Measurements from ENCODE around the gene RHBDD3. TPM values are rescaled to one million over a fixed set of nuclear protein-coding genes. Genes with fewer than 3 reads are reported as not detected.

The RHBDD3 gene
- total RNA-seq, 1 experiment from 2014 or later = 49.6 TPM

DNA sequence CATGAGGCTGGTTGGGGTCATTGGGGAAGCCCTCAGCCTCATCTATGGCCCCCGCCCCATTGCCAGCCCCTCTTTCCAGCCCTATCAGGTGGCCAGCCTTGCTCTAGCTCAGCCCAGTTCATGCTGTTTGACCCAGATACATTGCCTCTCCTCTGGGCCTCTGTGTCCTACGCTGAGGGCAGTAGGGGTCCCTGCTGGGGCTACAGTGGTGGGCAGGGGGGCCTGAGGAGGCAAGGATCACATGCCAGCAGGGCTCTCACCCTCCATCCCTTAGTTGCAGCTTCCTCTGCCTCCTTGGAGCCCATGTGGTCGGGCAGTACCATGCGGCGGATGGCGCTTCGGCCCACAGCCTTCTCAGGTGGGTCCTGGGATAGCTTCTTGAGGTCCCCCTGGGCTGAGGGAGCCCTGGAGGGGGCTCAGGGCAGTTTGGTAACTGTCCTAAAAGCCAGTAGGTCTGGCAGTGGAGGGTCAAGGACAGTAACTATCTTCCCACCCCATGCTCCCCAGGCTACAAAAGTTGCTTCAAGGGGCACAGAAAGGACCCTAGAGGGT is 42.8 kb downstream of the RHBDD3 start:
- intact Hi-C loops (cut with micrococcal nuclease; ENCODE audit: unreplicated experiment) = no loop called here
- Histone ChIP-seq H3K4me1 (ENCODE audit: control insufficient read depth, insufficient read depth, low read length) (peaks cover 7% of the 10 kb centered on the region), H3K27ac (ENCODE audit: low read length) (no peak overlapping the region), H3K27me3 (ENCODE audit: control insufficient read depth, insufficient read depth, low read length) (no peaks in the 10 kb centered on the region), H3K9me3 (ENCODE audit: control insufficient read depth, insufficient read depth, low read depth, low read length) (no peaks in the 10 kb centered on the region), H3K4me3 (ENCODE audit: low read depth in 2 of 2, low read length in 2 of 2) (no peak overlapping the region), H3K36me3 (ENCODE audit: control insufficient read depth, insufficient read depth, low read length) (no peaks in the 10 kb centered on the region)
- POLR2A ChIA-PET = no interaction called here
- no TSS peak for BruUV-seq (replicated peaks)
- ATAC-seq (no peak), DNase-seq (ENCODE audit: low read depth, low spot score) (no peak)
- CTCF ChIA-PET = no interaction called here
- TF ChIP-seq POLR2AphosphoS5 (IDR thresholded peaks at IDR 0.05; ENCODE audit: low read depth, low read length) (no peak), TCF7L2 (IDR thresholded peaks at IDR 0.05; ENCODE audit: low read depth, low read length) (no peak), SIN3A (IDR thresholded peaks at IDR 0.05; ENCODE audit: borderline replicate concordance, insufficient read depth, low read depth, low read length) (no peak)
- TF ChIP-seq, protein P1, sequence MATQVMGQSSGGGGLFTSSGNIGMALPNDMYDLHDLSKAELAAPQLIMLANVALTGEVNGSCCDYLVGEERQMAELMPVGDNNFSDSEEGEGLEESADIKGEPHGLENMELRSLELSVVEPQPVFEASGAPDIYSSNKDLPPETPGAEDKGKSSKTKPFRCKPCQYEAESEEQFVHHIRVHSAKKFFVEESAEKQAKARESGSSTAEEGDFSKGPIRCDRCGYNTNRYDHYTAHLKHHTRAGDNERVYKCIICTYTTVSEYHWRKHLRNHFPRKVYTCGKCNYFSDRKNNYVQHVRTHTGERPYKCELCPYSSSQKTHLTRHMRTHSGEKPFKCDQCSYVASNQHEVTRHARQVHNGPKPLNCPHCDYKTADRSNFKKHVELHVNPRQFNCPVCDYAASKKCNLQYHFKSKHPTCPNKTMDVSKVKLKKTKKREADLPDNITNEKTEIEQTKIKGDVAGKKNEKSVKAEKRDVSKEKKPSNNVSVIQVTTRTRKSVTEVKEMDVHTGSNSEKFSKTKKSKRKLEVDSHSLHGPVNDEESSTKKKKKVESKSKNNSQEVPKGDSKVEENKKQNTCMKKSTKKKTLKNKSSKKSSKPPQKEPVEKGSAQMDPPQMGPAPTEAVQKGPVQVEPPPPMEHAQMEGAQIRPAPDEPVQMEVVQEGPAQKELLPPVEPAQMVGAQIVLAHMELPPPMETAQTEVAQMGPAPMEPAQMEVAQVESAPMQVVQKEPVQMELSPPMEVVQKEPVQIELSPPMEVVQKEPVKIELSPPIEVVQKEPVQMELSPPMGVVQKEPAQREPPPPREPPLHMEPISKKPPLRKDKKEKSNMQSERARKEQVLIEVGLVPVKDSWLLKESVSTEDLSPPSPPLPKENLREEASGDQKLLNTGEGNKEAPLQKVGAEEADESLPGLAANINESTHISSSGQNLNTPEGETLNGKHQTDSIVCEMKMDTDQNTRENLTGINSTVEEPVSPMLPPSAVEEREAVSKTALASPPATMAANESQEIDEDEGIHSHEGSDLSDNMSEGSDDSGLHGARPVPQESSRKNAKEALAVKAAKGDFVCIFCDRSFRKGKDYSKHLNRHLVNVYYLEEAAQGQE (IDR thresholded peaks at IDR 0.05; ENCODE audit: insufficient read depth in 1 of 2, low read depth in 2 of 2, low read length in 1 of 2) = no peak
- TF ChIP-seq, protein P2, sequence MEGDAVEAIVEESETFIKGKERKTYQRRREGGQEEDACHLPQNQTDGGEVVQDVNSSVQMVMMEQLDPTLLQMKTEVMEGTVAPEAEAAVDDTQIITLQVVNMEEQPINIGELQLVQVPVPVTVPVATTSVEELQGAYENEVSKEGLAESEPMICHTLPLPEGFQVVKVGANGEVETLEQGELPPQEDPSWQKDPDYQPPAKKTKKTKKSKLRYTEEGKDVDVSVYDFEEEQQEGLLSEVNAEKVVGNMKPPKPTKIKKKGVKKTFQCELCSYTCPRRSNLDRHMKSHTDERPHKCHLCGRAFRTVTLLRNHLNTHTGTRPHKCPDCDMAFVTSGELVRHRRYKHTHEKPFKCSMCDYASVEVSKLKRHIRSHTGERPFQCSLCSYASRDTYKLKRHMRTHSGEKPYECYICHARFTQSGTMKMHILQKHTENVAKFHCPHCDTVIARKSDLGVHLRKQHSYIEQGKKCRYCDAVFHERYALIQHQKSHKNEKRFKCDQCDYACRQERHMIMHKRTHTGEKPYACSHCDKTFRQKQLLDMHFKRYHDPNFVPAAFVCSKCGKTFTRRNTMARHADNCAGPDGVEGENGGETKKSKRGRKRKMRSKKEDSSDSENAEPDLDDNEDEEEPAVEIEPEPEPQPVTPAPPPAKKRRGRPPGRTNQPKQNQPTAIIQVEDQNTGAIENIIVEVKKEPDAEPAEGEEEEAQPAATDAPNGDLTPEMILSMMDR (IDR thresholded peaks at IDR 0.05) = no peak
- in situ Hi-C loops (cut with HindIII; ENCODE audit: low pct_unique_long_range_greater_than_20kb, low sequenced_read_pairs) = no loop called here

DNA sequence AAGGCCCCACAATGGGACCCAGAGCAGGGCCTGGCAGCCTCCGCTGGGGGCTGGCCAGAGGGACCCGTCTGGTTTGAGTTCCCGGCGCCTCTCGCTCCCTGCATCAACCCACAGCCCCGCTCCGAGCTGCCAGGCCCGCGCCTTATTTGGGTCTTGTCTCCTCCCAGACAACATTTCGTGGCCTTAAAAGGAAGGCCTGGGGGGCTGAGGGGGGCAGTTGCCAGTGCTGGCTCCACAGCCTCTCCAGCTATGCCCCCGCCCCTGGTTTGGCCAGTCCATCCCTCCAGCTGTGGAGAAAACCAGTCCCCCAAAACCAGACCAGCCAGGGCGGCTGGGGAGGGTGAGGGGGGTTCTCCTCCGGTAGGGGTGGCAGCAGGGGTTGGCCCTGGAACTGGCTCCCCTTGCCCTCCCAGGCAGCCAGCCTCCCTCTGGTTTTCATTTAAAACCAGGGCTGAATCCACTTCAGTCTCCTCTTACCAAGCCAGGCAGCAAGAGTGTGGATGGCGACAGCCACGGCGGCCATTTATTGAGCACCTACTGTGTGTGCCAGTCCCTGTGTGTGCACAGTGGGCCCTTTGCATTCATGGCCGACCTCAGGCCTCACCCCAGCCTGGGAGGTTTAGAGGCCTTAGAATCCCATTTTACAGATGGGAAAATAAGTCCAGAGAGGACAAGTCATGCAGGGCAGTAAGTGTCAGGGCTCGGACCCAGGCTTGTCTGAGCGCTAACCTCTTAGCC is 43.5 kb downstream of the RHBDD3 start:
- H3K27me3 ChIP-seq (ENCODE audit: control insufficient read depth, insufficient read depth, low read length) = no peaks in the 10 kb centered on the region
- H3K4me3 ChIP-seq (ENCODE audit: low read depth in 2 of 2, low read length in 2 of 2) = no peak overlapping the region
- BruUV-seq (replicated peaks) = no TSS peak
- CTCF ChIA-PET = no interaction called here
- ATAC-seq = no peak
- H3K9me3 ChIP-seq (ENCODE audit: control insufficient read depth, insufficient read depth, low read depth, low read length) = no peaks in the 10 kb centered on the region
- no peaks in the 10 kb centered on the region for H3K36me3 ChIP-seq (ENCODE audit: control insufficient read depth, insufficient read depth, low read length)
- no peak overlapping the region for H3K27ac ChIP-seq (ENCODE audit: low read length)
- in situ Hi-C loops (cut with HindIII; ENCODE audit: low pct_unique_long_range_greater_than_20kb, low sequenced_read_pairs) = no loop called here
- TF ChIP-seq, protein P1 (IDR thresholded peaks at IDR 0.05; ENCODE audit: insufficient read depth in 1 of 2, low read depth in 2 of 2, low read length in 1 of 2) = no peak
- TF ChIP-seq TCF7L2 (IDR thresholded peaks at IDR 0.05; ENCODE audit: low read depth, low read length) (no peak), POLR2AphosphoS5 (IDR thresholded peaks at IDR 0.05; ENCODE audit: low read depth, low read length) (no peak), SIN3A (IDR thresholded peaks at IDR 0.05; ENCODE audit: borderline replicate concordance, insufficient read depth, low read depth, low read length) (no peak)
- TF ChIP-seq, protein P2 (IDR thresholded peaks at IDR 0.05) = no peak
- intact Hi-C loops (cut with micrococcal nuclease; ENCODE audit: unreplicated experiment) = no loop called here
- H3K4me1 ChIP-seq (ENCODE audit: control insufficient read depth, insufficient read depth, low read length) = peaks cover 8% of the 10 kb centered on the region
- POLR2A ChIA-PET = no interaction called here
- DNase-seq (ENCODE audit: low read depth, low spot score) = no peak

Data from Panc1 (cell line).